ENCODE results near the gene RSPH10B2. TPM values are rescaled to one million over a fixed set of nuclear protein-coding genes. Genes with fewer than 3 reads are reported as not detected.
"Not testable (repeated sequence)": the region's sequence is repeated elsewhere in the genome, so short reads cannot be mapped to it uniquely, and the experiment has no call there.

The RSPH10B2 gene
- 1 to 10 TPM; 1.5 to 2.0 (median 1.5) TPM for polyA plus RNA-seq (ENCODE audit: insufficient read length in 3 of 3)
- long read RNA-seq, donor 1, partial matches to known transcripts, result 60 of 60 reads
- long read RNA-seq, donor 1, other reads (novel, unspliced or antisense), result 0 of 60 reads
- long read RNA-seq, donor 2, result 0 reads
- long read RNA-seq, donor 3, result 0 reads
- long read RNA-seq, donor 4, result 0 reads
- long read RNA-seq, donor 5, result 0 reads
- long read RNA-seq, donor 6, partial matches to known transcripts, result 15 of 37 reads
- long read RNA-seq, donor 6, other reads (novel, unspliced or antisense), result 22 of 37 reads
- long read RNA-seq, donor 7, partial matches to known transcripts, result 10 of 32 reads
- long read RNA-seq, donor 7, other reads (novel, unspliced or antisense), result 22 of 32 reads
- long read RNA-seq, donor 8, result 0 reads
- long read RNA-seq, donor 9, result 0 reads
- long read RNA-seq, donor 10, result 0 reads
- long read RNA-seq, donor 11, partial matches to known transcripts, result 0 of 5 reads
- long read RNA-seq, donor 11, other reads (novel, unspliced or antisense), result 5 of 5 reads
- long read RNA-seq, donor 12, partial matches to known transcripts, result 18 of 25 reads
- long read RNA-seq, donor 12, other reads (novel, unspliced or antisense), result 7 of 25 reads
- long read RNA-seq, donor 13, result 0 reads
- long read RNA-seq, donor 14, result 0 reads
- long read RNA-seq, donor 15, partial matches to known transcripts, result 9 of 56 reads
- long read RNA-seq, donor 15, other reads (novel, unspliced or antisense), result 47 of 56 reads
- long read RNA-seq, donor 16, partial matches to known transcripts, result 5 of 17 reads
- long read RNA-seq, donor 16, other reads (novel, unspliced or antisense), result 12 of 17 reads

GRCh38 chr7:6753964-6754363 is at the start of gene RSPH10B2:
TSS of gene RSPH10B2 (plus strand) at chr7:6754103. CDS start at chr7:6757678, 3,575 bp downstream.
- not testable (repeated sequence) for DNase-seq

- DNase-seq, result peak; percentile 26
These were observed 47.8 kb upstream of the RSPH10B2 start for GRCh38 chr7:6705959-6706665.

- peak; percentile 95 for DNase-seq
These were observed 47.1 kb upstream of the RSPH10B2 start, which contains the start of gene ZNF12 for GRCh38 chr7:6706666-6707407. TSS of gene ZNF12 (minus strand) at chr7:6706947. CDS start at chr7:6705173, 1,774 bp downstream.

- no peak for DNase-seq
These were observed 45.6 kb upstream of the RSPH10B2 start for GRCh38 chr7:6708304-6708703.

- no peak for DNase-seq
These were observed 44.1 kb upstream of the RSPH10B2 start for GRCh38 chr7:6709808-6710207.

GRCh38 chr7:6714360-6714759 is 39.5 kb upstream of the RSPH10B2 start:
- DNase-seq, result no peak

GRCh38 chr7:6715898-6716297 is 38.0 kb upstream of the RSPH10B2 start:
- not testable (repeated sequence) for DNase-seq

- DNase-seq, result no peak
These were observed 35.8 kb upstream of the RSPH10B2 start for GRCh38 chr7:6718124-6718523.

- DNase-seq, result not testable (repeated sequence)
These were observed 29.6 kb upstream of the RSPH10B2 start for GRCh38 chr7:6724351-6724750.

- no peak for DNase-seq
These were observed 28.9 kb upstream of the RSPH10B2 start for GRCh38 chr7:6725003-6725402.

GRCh38 chr7:6726341-6726740 is 27.6 kb upstream of the RSPH10B2 start:
- not testable (repeated sequence) for DNase-seq

GRCh38 chr7:6727663-6728062 is 26.2 kb upstream of the RSPH10B2 start:
- DNase-seq, result peak; percentile 45

- DNase-seq, result not testable (repeated sequence)
These were observed 24.9 kb upstream of the RSPH10B2 start for GRCh38 chr7:6728893-6729491.

GRCh38 chr7:6729492-6730342 is 24.2 kb upstream of the RSPH10B2 start:
- DNase-seq, result peak; percentile 92

GRCh38 chr7:6730343-6730633 is 23.6 kb upstream of the RSPH10B2 start:
- DNase-seq, result peak; percentile 42

- not testable (repeated sequence) for DNase-seq
These were observed 15.5 kb upstream of the RSPH10B2 start for GRCh38 chr7:6738415-6738814.

GRCh38 chr7:6744410-6745100 is 9.3 kb upstream of the RSPH10B2 start:
- DNase-seq, result not testable (repeated sequence)

- not testable (repeated sequence) for DNase-seq
These were observed 4.6 kb upstream of the RSPH10B2 start for GRCh38 chr7:6749335-6749734.

GRCh38 chr7:6750173-6750572 is 3.7 kb upstream of the RSPH10B2 start:
- DNase-seq, result not testable (repeated sequence)
